ENCODE results near the gene TTC22.

DNA sequence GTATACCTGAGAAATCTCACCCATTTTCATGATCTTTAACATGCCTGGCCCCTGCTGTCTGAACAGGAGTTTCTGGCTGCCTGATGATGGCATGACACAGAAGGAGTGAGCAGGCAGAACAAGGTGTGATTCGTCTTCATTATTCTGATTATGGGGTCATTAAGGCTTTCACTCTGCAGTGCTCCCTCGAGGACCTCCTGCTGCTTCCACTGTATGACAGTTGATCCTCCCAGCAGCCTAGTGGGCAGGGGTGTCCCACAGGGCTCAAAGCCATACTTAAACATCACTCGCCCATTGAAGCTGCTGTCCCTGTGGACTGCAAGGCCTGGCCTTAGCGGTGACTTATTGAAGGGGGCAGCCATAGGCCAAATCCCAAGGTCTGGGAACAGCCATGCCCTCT lies 24.1 kb downstream of the TTC22 start:
- TF ChIP-seq, protein P1, sequence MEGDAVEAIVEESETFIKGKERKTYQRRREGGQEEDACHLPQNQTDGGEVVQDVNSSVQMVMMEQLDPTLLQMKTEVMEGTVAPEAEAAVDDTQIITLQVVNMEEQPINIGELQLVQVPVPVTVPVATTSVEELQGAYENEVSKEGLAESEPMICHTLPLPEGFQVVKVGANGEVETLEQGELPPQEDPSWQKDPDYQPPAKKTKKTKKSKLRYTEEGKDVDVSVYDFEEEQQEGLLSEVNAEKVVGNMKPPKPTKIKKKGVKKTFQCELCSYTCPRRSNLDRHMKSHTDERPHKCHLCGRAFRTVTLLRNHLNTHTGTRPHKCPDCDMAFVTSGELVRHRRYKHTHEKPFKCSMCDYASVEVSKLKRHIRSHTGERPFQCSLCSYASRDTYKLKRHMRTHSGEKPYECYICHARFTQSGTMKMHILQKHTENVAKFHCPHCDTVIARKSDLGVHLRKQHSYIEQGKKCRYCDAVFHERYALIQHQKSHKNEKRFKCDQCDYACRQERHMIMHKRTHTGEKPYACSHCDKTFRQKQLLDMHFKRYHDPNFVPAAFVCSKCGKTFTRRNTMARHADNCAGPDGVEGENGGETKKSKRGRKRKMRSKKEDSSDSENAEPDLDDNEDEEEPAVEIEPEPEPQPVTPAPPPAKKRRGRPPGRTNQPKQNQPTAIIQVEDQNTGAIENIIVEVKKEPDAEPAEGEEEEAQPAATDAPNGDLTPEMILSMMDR (conservative IDR thresholded peaks at IDR 0.05 in 1 of 2, IDR thresholded peaks at IDR 0.05 in 1 of 2; ENCODE audit: extremely low read depth in 1 of 2, insufficient read depth in 1 of 2, low read depth in 1 of 2, low read length in 2 of 2) = no peak
- no peak for TF ChIP-seq EZH2 (IDR thresholded peaks at IDR 0.05; ENCODE audit: borderline replicate concordance, low read length)

Measured in mammary epithelial cell (primary cell).